A673 (cell line): ENCODE results near the gene GSDME. TPM values are rescaled to one million over a fixed set of nuclear protein-coding genes. Genes with fewer than 3 reads are reported as not detected.

ENCODE experiments used
- BruUV-seq: library from RNA; stranded (reverse); fragments of 400-500 nt; replicated peaks from 2 replicates; lab custom pipeline; 2021; lab: Mats Ljungman, UMichigan
- CTCF ChIA-PET: fragments of 300-600 bp; sonication (Branson Sonifier 250); formaldehyde crosslinking; loops from one replicate; lab custom pipeline; 2022; ENCODE audit warnings: antibody characterized with exemption; lab: Charles Lee
- POLR2A ChIA-PET: fragments of 300-600 bp; sonication (Branson Sonifier 250); formaldehyde crosslinking; loops from one replicate; lab custom pipeline; 2022; ENCODE audit warnings: antibody characterized with exemption; ENCODE audit not compliant: low non-redundant PET; lab: Charles Lee
- DNase-seq: peaks from one replicate; pipeline ENCODE4 v3.0.0-alpha.2; 2015; ENCODE audit warnings: low spot score
- H3K27ac ChIP-seq: fragments of 200-600 bp; sonication (generic); 2 replicates; pipeline ENCODE4 v1.5.1; 2016; ENCODE audit warnings: mixed run types, low read depth, mild to moderate bottlenecking, mixed read lengths, antibody characterized with exemption, low read length; ENCODE audit not compliant: poor library complexity, severe bottlenecking
- H3K27me3 ChIP-seq: fragments of 200-600 bp; sonication (generic); replicated peaks from 2 replicates; pipeline ENCODE4 v1.6.1; 2017; ENCODE audit warnings: mixed run types, low read depth, mild to moderate bottlenecking, mixed read lengths, antibody characterized with exemption, low read length; ENCODE audit not compliant: insufficient read depth, poor library complexity
- H3K36me3 ChIP-seq: fragments of 200-600 bp; sonication (generic); 2 replicates; pipeline ENCODE4 v1.6.1; 2016; ENCODE audit warnings: mixed run types, mild to moderate bottlenecking, mixed read lengths, antibody characterized with exemption, low read length; ENCODE audit not compliant: insufficient read depth, poor library complexity, severe bottlenecking
- H3K4me1 ChIP-seq: fragments of 200-600 bp; sonication (generic); 2 replicates; pipeline ENCODE4 v1.6.1; 2017; ENCODE audit warnings: mixed run types, mild to moderate bottlenecking, mixed read lengths, antibody characterized with exemption, low read length; ENCODE audit not compliant: insufficient read depth, poor library complexity, severe bottlenecking
- H3K4me3 ChIP-seq: fragments of 200-600 bp; sonication (generic); 2 replicates; pipeline ENCODE4 v1.5.1; 2016; ENCODE audit warnings: low read depth, mixed run types, mild to moderate bottlenecking, mixed read lengths, low read length; ENCODE audit not compliant: poor library complexity, severe bottlenecking
- H3K9me3 ChIP-seq: fragments of 200-600 bp; sonication (generic); 2 replicates; pipeline ENCODE4 v1.6.1; 2016; ENCODE audit warnings: mixed run types, low read depth, mild to moderate bottlenecking, mixed read lengths, antibody characterized with exemption, low read length; ENCODE audit not compliant: poor library complexity, severe bottlenecking
- EZH2 ChIP-seq: fragments of 200-600 bp; sonication (generic); IDR thresholded peaks from 2 replicates; pipeline ENCODE4 v1.6.1; 2017; ENCODE audit warnings: borderline replicate concordance, low read depth, mild to moderate bottlenecking, mixed read lengths, antibody characterized with exemption, low read length; ENCODE audit not compliant: poor library complexity, severe bottlenecking
- intact Hi-C: fragments of 100-400 bp; cut with micrococcal nuclease; formaldehyde crosslinking; loops from one replicate; pipeline ENCODE4 v1.10.0; 2022; ENCODE audit not compliant: unreplicated experiment
- total RNA-seq: library from RNA; stranded (reverse); gene quantifications from 2 replicates; pipeline ENCODE4 v1.2.3, GENCODE V29; 2021
- TF ChIP-seq, protein P1 (sequence below): fragments of 300-800, 200-600 bp; sonication (generic); conservative IDR thresholded peaks from 2 replicates; pipeline ENCODE4 v1.5.1; 2017; ENCODE audit warnings: low read depth, mild to moderate bottlenecking, antibody characterized with exemption, low read length, moderate library complexity, mixed read lengths

Gene GSDME
- total RNA-seq, 1 experiment from 2014 or later = 0.77 TPM

DNA sequence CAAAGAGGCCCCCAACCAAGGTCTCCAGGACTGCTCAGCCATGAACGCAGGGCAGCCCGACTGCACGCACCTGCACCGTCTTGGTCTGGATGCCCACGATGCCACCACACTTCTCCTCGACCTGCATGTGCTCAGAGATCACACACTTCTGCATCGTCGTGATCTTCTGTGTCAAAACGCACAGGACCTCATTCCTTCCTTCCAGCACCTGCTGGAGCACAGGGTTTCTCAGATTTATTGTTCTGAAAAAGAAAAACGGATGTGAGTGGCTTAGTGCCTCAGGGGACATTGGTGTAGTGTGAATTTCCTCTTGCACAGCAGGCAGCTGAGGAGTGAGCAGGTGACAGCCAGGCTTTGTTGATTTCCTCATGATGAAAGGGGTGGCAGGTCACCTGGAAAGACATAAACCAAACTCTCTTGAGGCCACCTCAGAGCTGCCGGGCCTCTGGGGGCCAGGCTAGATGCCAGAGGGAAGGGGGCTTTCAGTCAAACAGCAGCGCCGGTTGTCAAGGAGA lies 38.2 kb downstream of the GSDME start:
- no peaks in the 10 kb centered on the region for H3K4me1 ChIP-seq
- no peak for DNase-seq
- TF ChIP-seq, protein P1, sequence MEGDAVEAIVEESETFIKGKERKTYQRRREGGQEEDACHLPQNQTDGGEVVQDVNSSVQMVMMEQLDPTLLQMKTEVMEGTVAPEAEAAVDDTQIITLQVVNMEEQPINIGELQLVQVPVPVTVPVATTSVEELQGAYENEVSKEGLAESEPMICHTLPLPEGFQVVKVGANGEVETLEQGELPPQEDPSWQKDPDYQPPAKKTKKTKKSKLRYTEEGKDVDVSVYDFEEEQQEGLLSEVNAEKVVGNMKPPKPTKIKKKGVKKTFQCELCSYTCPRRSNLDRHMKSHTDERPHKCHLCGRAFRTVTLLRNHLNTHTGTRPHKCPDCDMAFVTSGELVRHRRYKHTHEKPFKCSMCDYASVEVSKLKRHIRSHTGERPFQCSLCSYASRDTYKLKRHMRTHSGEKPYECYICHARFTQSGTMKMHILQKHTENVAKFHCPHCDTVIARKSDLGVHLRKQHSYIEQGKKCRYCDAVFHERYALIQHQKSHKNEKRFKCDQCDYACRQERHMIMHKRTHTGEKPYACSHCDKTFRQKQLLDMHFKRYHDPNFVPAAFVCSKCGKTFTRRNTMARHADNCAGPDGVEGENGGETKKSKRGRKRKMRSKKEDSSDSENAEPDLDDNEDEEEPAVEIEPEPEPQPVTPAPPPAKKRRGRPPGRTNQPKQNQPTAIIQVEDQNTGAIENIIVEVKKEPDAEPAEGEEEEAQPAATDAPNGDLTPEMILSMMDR = no peak
- TF ChIP-seq EZH2 = no peak
- ChIA-PET CTCF (no interaction called here), POLR2A (no interaction called here)
- H3K27me3 ChIP-seq = no peaks in the 10 kb centered on the region
- no peak overlapping the region for H3K27ac ChIP-seq
- BruUV-seq = no TSS peak
- no peak overlapping the region for H3K4me3 ChIP-seq
- H3K36me3 ChIP-seq = no peaks in the 10 kb centered on the region
- H3K9me3 ChIP-seq = no peaks in the 10 kb centered on the region
- intact Hi-C loops = loop anchor here (10.0 kb wide), 1 partner anchor 424 kb away; no protein-coding TSS in a partner anchor

DNA sequence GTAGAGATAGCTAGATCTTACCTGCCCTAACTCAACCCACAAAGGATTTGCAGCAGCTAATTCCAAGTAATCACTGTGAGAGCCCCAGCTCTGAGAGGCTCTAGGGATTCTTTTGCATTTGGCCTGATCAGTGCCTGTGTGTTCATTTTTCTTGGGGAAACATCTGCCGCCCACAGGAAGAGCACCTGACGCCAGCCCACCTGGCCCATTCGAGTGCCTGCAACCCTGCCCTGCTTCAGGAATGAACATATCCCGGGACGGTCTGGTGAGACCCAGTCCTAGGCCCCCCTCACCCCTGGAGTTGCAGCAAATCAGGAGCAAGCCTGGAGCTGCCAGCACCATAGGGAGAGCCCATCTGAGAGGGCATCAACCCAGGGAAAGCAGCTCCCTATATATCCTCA lies 38.8 kb downstream of the GSDME start:
- Histone ChIP-seq H3K36me3 (no peaks in the 10 kb centered on the region), H3K9me3 (no peaks in the 10 kb centered on the region), H3K4me3 (no peak overlapping the region), H3K27me3 (no peaks in the 10 kb centered on the region), H3K4me1 (no peaks in the 10 kb centered on the region), H3K27ac (no peak overlapping the region)
- intact Hi-C loops = loop anchor here (10.0 kb wide), 1 partner anchor 424 kb away; no protein-coding TSS in a partner anchor
- no TSS peak for BruUV-seq
- ChIA-PET POLR2A (interaction anchor here (0.6 kb wide), 1 partner anchor 305 kb away, joined by 4 read pairs; no protein-coding TSS in a partner anchor), CTCF (no interaction called here)
- no peak for TF ChIP-seq EZH2
- TF ChIP-seq, protein P1 = no peak
- no peak for DNase-seq

DNA sequence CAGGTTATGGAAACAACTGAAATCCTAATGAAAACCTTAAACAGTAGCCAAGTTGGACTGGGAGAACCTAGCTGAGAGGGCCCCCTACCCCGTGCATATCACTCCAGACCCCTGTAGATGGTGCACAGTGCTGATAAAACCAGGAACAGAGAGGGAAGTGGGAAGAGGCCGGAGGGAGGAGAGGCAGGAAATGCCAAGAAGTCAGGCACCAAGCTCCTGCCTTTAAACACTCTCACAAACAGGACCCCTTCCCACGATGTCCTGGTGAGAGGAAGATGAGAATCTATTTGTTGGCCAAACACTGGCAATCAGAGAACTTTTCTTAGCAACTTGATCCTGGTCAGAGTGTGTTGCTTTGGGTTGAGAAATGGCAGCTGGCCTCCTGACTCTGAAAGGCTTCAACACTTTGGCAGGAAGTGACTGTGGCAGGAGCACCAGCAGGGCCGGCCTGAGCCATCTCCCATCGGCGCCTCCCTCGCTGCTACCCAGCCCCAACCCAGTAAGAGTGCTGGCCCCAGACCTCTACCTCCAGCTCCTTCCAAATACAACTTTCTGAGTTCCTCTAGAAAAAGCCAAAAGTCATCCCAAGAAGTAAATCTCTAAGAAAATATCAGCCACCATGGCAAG lies 39.5 kb downstream of the GSDME start:
- CTCF ChIA-PET = no interaction called here
- intact Hi-C loops = loop anchor here (10.0 kb wide), 1 partner anchor 423 kb away; no protein-coding TSS in a partner anchor
- Histone ChIP-seq H3K27me3 (no peaks in the 10 kb centered on the region), H3K4me1 (no peaks in the 10 kb centered on the region), H3K4me3 (no peak overlapping the region), H3K9me3 (no peaks in the 10 kb centered on the region), H3K36me3 (no peaks in the 10 kb centered on the region), H3K27ac (no peak overlapping the region)
- no peak for TF ChIP-seq EZH2
- TF ChIP-seq, protein P1 = no peak
- BruUV-seq = no TSS peak
- POLR2A ChIA-PET = interaction anchor here (0.6 kb wide), 1 partner anchor 305 kb away, joined by 4 read pairs; no protein-coding TSS in a partner anchor
- DNase-seq = no peak
